ENCODE data around the gene WDR27.
"Not testable (repeated sequence)": the region's sequence is repeated elsewhere in the genome, so short reads cannot be mapped to it uniquely, and the experiment has no call there.

The WDR27 gene

DNA sequence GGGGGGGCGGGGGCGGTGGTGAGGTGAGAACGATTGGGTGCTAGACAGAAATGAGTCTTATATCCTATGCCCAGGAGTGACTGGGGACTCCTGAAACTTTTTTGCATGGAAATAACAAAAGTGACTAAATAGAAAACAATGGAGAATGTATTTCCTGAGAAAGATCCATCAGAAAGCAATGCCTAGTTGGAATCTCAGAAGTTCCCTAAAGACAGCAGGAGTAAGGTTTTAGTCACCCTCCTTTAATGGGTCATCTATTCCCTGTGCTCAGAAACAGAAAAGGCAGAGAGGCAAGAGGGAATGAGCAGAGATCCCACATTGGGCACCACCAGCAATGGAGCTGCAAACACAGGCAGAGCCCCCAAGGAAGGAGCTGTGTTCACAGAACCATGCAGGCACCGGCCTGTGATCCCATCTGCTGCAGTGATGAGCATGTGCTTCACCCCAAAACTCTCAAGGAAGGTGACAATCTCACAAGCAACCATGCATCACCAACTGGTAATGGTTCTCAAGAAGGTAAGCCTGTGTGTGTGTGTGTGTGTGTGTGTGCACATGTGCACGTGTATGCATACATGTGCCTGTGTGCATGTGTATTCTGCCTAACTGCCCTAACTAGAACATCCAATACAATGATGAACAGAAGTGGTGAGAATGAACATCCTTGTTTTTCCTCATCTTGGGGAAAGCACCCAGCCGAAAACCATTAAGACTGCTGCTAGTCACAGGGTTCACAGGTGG lies 168.4 kb downstream of the WDR27 start:
- no peak for DNase-seq (ENCODE audit: low read depth in 1 of 2, low spot score in 1 of 2)

DNA sequence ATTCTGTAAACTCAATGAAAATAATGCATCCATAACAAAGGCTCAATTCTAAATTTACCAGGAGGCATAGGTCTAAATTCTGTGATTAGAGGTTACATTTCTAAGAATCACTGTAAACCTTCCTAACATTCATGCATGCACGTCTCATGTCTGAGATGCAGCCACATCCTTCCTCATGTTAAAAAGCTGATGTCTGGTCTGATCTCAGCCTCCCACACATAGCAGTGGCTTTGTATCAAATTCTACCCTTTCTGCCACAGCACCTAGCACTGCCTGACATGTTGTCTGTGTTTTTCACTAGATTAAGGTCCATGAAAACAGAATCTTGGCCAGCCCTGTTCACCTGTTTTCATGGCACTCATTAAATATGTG lies 171.1 kb downstream of the WDR27 start:
- no peak for DNase-seq (ENCODE audit: low read depth in 1 of 2, low spot score in 1 of 2)

DNA sequence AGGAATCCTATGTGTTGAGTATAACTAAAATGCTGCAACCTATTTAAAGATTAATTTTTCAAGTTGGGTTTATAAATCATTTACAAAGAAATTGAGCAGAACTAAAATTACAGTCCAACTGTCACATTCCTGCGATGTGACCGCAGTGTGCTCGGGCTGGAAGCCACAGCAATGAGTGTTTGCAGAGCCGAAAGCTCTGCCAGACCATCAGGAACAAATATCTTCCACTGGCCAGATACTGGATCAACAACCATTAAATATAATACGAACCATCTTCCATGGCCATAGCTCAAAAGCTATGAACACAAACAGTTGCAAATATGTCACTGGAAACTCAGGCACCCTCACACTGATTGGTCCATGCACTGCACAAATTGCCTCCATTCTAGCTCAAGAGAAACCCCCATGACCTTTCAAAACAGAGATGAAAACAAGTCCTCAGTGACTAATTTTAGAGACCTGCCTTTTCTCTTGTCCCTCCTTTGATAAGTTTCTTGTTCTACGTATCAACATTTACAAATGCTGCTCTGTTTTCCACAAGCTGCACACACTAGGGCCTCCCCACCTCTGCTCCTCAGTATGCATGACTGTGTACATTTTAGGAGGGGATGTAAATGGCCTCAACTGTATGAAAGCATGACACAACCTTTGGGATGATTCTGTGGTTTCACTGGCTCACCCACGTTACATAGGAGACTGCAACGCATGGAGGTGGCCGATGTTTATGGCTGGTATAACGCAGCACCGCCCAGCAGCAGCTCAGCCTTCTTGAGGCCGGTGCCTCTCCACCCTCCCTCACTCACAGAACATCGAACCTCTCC lies 171.7 kb downstream of the WDR27 start:
- DNase-seq (ENCODE audit: low read depth in 1 of 2, low spot score in 1 of 2): no peak

DNA sequence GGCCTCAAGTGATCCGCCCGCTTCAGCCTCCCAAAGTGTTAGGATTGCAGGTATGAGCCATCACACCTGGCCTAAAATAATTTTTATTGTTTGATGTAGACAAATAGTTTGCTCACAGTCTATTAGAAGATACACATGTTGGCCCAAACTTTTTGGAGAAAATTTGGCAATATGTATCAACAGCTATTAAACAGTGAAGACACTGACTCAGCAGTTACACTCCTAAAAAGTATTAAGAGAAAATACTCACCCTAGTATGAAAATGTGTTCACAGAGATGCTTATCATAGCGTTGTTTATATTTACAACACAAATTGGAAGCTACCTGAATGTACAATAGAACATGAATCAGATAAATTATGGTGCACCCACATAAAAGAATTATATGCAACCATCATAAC lies 173.1 kb downstream of the WDR27 start:
- DNase-seq (ENCODE audit: low read depth in 1 of 2, low spot score in 1 of 2): no peak

DNA sequence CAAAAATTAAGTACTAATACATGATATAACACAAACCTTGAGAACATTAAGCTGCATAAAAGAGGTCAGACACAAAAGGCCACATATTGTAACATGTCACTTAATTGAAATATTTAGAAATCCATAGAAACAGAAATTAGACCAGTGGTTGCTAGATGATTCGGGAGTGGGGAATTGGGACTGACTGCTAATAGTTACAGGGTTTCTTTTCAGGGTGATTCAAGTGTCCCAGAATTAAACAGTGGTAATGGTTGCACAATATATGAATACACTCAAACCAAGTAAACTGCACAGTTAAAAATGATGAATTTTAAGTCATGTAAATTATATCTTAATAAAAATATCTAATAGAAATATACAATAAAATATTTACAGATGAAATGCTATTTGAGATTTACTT lies 174.5 kb downstream of the WDR27 start:
- no peak for DNase-seq (ENCODE audit: low read depth in 1 of 2, low spot score in 1 of 2)

DNA sequence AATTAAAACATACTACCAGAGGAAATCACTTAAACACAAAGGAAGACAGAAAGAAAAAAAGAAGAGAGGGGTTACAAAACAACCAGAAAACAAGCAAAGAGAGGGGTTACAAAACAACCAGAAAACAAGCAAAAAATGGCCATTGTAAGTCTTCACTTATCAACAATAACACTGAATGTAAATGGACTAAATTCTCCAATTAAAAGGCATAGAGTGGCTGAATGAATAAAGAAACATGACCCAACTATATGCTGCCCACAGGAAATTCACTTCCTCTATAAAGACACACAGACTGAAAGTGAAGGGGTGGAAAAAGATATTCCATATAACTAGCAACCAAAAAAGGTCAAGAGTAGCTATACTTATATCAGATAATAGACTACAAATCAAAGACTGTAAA lies 180.0 kb downstream of the WDR27 start:
- no peak for DNase-seq (ENCODE audit: low read depth in 1 of 2, low spot score in 1 of 2)

DNA sequence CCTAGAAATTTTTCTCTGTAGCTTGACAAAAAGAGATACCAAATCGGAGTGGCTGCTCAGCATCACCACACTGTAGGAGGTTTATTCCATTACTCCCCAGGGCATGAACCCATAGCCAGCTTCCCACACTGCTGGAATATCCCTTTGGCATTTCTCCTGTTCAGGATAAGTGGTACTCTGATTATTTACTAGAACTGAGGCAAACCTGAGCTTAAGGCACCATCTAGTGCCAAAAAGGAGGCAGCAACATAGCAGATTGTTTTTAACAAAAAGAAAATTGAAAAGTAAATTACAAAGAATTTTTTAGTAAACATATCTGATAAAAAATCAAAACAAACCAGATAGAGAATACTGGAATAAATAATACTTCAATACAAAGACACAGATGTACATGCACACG lies 181.7 kb downstream of the WDR27 start:
- no peak for DNase-seq (ENCODE audit: low read depth in 1 of 2, low spot score in 1 of 2)

DNA sequence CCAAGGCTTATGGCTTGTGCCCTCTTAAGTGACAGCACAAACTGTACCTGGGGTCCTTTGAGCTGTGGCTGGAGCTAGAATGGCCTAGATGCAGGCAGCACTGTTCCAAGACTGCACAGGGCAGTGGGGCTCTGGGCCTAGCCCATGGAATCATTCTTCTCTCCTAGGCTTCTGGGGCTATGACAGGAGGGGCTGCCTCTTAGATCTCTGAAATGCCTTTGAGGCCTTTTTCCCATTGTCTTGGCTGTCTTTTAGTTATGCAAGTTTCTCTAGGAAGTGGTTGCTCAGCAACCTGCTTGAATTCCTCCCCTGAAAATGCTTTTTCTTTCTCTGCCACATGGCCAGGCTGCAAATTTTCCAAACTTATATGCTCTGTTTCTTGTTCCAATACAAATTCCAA lies 183.4 kb downstream of the WDR27 start:
- DNase-seq (ENCODE audit: low read depth in 1 of 2, low spot score in 1 of 2): no peak

DNA sequence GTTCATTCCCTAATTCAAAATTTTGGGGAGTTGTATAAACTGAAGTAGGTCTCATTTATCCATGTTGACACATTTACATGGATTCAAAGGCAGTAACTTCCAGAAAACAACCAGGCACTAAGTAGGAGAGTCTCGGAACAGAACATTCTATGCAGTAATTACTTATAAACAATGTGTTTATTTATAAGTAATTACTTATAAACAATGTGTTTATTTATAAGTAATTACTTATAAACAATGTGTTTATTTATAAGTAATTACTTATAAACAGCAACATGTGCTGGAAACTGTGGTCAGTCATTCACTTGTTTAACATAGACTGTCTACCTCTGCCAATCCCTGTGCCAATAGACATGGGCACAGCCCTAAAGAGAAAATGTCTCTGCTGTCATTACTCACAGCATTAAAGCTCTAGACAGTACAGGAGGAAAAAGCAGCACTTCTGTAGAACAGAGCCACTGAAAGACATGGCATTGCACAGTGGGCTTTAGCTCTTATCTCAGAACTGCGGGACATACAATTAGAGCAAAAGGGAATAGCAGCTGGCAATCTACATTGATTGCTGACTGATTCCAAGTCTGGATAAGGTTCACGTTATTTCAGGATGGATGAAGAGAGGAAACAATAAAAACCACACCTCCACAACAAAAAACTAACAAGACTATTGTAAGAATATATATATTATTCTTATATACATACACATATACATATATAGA lies 188.2 kb downstream of the WDR27 start:
- no peak for DNase-seq (ENCODE audit: low read depth in 1 of 2, low spot score in 1 of 2)

DNA sequence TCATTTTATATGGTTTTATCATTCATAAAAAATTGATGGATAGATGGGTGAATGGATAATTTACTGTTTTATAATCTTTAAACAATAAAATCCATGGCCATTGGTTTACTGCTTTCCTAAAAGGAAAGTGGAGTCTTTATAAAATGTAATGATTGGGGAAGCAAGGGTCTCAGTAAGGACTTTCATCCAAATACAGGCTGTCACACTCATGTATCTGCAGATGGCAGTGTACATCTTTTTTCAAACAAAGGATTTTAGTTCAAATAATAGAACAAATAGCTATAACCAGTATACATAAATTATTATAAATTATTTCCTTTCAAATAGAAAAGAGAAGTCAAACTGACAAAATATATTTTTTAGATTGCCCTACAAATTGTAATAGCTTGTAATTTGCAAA lies 190.0 kb downstream of the WDR27 start:
- DNase-seq (ENCODE audit: low read depth in 1 of 2, low spot score in 1 of 2): not testable (repeated sequence)

DNA sequence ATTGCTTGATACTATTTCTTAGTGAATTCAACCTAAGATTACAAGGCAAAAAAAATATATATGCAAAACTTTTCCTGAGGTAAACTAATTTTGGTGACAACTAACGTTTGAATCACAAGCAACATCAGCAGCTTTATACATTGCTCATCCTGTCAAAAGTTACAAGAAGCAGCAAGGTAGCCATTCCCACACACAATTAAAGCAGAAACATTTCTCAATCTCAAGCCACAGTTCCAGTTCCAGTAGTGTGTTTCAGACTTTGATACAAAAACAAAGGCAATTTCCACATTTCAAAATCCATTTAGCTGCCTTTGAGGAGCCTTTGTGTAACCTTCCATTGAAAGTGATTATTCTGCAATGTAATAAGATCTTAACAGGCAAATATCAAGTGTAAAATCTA lies 191.0 kb downstream of the WDR27 start:
- DNase-seq (ENCODE audit: low read depth in 1 of 2, low spot score in 1 of 2): no peak

DNA sequence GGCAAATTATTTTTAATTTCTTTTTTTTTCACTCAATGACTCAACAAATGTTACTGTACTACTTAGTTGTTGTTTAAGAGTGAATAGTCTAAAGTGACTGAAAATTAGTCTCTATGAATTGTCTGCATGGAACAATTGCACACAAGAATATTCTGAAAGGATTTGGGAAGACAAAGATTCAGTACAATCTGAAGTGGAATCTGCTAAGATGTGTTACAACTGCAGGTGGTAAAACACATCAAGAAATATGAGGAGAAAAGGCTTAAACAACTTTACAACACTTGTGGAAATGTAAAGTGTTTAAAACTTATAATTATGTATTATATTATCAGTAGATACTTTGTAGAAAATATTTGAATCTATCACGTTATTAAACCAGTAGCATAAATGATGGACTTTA lies 193.4 kb downstream of the WDR27 start:
- DNase-seq (ENCODE audit: low read depth in 1 of 2, low spot score in 1 of 2): no peak

DNA sequence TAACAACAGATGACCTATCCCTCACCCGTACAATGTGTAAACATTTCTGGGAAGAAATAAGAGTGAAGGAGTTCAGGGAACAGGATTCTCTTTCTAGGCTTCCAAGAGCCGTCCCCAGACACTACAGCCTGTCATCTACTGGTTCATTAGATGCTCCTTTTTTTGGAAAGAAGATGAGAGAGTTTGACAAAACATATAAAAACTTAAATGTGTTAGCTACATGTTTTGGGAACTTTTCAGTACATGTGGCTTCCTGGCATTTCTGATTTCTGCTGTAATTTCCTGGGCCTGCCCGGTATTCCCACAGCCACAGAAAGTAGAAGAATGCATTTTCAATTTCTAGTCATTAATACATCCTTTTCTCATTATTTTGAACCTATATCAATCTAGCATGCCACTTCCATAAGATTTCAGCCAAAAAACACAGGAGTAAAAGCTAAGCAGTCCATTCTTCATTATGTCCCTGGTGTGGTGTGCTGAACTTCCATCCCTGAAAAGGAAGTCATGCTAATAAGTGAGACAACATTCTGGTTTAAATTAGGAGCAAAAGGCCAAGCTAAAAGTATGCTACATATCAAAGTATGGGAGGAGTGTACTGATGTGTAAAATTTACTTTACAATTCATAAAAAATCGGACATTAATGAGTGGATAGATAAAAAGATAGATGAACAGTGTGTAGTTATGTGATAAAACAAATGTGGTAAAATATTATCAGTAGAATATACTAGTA lies 198.2 kb downstream of the WDR27 start:
- no peak for DNase-seq (ENCODE audit: low read depth in 1 of 2, low spot score in 1 of 2)

DNA sequence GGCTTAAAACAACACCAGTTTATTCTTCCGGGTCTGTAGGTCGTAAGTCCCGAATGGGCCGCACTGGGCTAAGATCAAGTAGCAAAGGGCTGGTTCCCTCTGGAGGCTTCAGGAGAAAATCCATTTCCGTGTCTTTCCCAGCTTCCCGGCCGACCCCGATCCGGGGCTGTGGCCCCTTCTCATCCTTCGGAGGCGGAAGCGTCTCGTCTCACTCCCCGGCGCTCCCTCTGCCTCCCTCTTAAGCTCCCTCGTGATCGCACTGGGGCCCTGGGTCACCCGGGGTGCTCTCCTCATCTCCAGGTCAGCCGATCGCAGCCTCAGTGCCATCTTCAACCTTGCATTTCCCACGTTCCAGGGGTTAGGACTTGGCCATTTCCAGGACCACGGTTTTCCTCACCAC lies 199.4 kb downstream of the WDR27 start:
- no peak for DNase-seq (ENCODE audit: low read depth in 1 of 2, low spot score in 1 of 2)

DNA sequence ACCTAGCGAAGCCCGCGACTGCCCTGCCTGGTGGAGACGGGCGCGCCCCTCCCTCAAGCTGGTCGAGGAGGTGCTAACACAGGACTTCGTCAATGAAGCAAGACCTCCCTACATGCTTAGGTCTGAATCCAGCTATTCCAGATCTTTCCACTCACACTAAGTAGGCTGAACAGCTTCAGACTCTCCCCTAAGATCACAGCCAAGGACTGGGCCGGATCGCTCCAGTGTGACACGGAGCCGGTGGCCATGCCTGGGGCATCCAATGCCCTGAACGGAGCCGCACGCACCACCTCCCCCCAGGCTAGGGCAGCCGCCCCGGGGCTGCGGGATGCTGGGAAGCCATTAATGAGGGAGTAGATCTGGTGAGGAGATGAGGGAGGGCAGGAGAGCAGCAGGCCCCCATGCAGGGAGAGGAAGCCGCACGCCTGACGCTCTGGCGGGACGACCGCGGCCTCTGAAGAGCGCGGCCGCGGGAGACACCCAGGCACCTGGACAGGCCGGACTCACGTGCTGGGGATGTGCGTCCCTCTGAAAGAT lies 200.0 kb downstream of the WDR27 start:
- DNase-seq (ENCODE audit: low read depth in 1 of 2, low spot score in 1 of 2): no peak

DNA sequence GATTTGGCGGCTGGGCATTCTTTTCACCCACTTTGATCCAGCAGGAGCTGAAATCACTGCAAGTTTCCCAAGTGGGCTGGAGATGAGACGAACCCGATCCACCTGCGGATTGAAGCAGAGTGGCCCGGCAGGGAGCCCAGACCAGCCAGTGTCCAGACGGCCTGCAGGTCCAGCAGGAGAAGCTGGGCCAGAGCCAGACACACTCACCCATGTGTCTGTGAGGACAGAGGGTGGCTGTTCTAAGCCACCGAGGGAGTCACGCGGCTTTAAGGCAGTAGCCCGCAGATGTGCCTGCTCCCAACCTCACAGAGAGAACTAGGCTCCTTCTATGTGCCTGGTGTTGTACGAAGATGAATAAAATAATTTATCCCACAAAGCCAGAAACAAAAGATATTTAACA lies 200.7 kb downstream of the WDR27 start:
- no peak for DNase-seq (ENCODE audit: low read depth in 1 of 2, low spot score in 1 of 2)

DNA sequence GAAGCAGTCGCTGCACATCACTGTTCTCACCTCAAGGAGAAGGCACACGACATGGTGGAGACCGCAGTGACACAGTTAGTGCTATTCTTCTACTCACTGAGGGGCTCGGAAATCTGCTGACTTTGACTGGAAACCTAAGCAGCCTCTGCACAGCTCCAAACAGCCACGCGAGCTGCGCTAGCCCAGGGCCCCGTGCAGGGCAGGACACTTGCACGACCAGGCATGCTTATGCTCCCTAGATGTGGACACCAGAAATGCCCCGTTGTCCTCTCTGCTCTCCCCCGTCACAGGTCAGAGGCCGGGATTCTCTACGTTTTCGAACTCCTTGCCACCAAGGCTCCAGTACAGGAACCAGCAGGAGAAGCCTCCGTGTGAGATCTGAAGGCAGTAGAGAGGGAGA lies 201.1 kb downstream of the WDR27 start:
- no peak for DNase-seq (ENCODE audit: low read depth in 1 of 2, low spot score in 1 of 2)

DNA sequence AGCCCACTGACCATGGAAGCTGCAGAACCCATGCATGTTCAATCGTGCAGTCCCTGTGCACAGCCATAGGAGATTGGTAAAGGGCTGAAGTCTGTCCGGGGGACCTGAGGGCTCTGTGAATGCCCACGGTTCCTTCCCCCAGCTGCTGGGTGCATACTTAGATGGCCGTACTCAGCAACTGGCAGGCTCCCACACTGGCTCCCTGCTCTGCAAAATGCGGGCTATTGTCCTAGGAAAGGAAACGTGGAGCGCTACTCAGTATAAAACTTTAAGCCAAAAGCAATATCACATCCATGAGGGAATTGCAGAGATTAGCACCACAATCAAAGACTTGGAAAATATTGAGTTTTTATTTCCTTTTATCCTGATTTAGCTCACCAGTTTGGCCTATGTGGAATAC lies 202.0 kb downstream of the WDR27 start:
- DNase-seq (ENCODE audit: low read depth in 1 of 2, low spot score in 1 of 2): no peak

DNA sequence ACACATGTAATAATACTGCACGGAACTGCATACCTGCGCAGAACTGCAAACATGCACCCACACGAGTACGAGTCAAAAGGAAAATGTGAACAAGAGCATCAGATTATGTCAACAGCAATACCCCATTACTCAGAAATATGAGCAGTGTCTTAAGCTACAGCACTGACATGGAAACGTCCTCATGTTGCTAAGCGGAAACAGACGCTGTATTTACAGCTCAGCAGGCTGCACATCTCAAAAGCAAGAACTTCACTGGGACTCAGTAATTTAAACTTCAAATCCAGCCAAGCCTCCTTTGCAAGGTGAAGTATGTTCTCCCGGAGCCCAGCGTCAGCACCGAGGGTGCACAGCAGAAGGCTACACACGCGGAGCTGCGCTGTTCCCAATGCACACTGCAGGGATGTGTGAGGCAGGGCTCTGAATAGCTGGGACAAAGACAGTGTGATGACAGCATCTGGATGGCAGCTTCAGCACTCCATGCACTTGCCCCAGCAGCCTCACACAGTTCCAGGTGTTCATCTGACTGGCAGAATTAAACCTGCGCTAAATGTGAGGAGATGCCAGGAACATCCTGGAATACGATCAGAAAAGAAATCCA lies 202.8 kb downstream of the WDR27 start:
- no peak for DNase-seq (ENCODE audit: low read depth in 1 of 2, low spot score in 1 of 2)

DNA sequence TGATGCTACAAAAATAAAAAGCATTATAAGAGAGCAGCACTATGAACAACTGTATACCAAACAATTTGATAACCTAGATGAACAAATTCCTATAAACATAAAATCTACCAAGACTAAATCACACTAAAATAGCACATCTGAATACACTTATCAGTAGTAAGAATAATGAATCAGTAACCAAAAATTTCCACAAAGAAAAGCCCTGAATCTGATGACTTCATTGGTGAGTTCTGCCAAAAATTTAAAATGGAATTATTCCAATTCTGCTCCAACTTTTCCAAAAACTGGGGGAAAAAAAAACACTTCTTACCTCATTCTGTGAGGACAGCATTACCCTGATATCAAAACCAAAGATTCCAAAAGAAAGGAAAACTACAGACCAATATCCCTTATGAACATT lies 206.2 kb downstream of the WDR27 start:
- no peak for DNase-seq (ENCODE audit: low read depth in 1 of 2, low spot score in 1 of 2)

DNA sequence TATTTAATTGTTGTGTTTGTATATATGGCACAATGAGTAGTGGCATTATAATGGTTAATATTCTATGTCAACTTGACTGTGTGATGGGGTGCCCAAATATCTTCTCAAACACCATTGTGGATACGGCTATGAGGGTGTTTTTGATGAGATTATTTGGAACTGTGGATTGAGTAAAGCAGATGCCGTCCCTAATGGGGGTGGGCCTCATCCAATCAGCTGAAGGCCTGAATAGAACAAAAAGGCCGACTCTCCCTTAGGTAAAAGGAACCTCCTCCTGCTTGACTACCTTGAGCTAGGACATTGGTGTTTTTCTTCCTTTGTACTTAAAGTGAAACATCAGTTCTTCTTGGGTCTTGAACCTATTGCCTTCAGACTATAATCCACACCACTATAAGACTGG lies 207.8 kb downstream of the WDR27 start:
- DNase-seq (ENCODE audit: low read depth in 1 of 2, low spot score in 1 of 2): no peak
